HEK293 (cell line): ENCODE measurements around the gene TP53I3.

Experiments used
- CTCF ChIA-PET: fragments of 350-600 bp; formaldehyde crosslinking; extraction: SDS; loops from one replicate; lab custom pipeline; 2021; ENCODE audit warnings: antibody characterized with exemption; lab: Yijun Ruan, JAX
- POLR2A ChIA-PET: fragments of 300-600 bp; formaldehyde crosslinking; extraction: SDS; loops from one replicate; lab custom pipeline; 2020; ENCODE audit warnings: antibody characterized with exemption, inconsistent platforms; lab: Yijun Ruan, JAX
- H3K27ac ChIP-seq: fragments of 200-500 bp; sonication (Bioruptor generic); 2 replicates; pipeline ENCODE4 v1.5.1; 2014; ENCODE audit warnings: low read depth, low read length, control low read depth, inconsistent platforms; ENCODE audit errors: extremely low read depth
- H3K36me3 ChIP-seq, 2 experiments: fragments of 200-500 bp in 1 of 2; sonication (Bioruptor generic) in 1 of 2; 1 replicate in 1 of 2; 2 replicates in 1 of 2; pipeline ENCODE4 v1.5.1; 2014 to 2017; ENCODE audit warnings: inconsistent platforms in 2 of 2, low read length in 2 of 2; ENCODE audit not compliant: control insufficient read depth in 2 of 2, insufficient read depth in 1 of 2
- H3K4me1 ChIP-seq: fragments of 200-500 bp; sonication (Bioruptor generic); 2 replicates; pipeline ENCODE4 v1.5.1; 2014; ENCODE audit warnings: mild to moderate bottlenecking, low read length, inconsistent platforms; ENCODE audit not compliant: control insufficient read depth, insufficient read depth
- H3K4me3 ChIP-seq: 2 replicates; pipeline ENCODE4 v1.5.1; 2011; ENCODE audit warnings: low read depth, mild to moderate bottlenecking, control low read depth, low read length, moderate library complexity
- H3K9me3 ChIP-seq: fragments of 200-500 bp; sonication (Bioruptor generic); 2 replicates; pipeline ENCODE4 v1.5.1; 2014; ENCODE audit warnings: low read depth, low read length, inconsistent platforms; ENCODE audit not compliant: control insufficient read depth, insufficient read depth
- ELK4 ChIP-seq: IDR thresholded peaks from 2 replicates; pipeline ENCODE4 v1.6.1; 2011; ENCODE audit warnings: mild to moderate bottlenecking, low read depth, low read length, borderline replicate concordance
- IKZF3 ChIP-seq: fragments of 450-650 bp; IDR thresholded peaks from 2 replicates; pipeline ENCODE4 v1.5.0; 2018; ENCODE audit warnings: missing biosample characterization, mild to moderate bottlenecking, missing genetic modification characterization, moderate library complexity
- PATZ1 ChIP-seq: fragments of 450-650 bp; formaldehyde crosslinking; IDR thresholded peaks from 2 replicates; pipeline ENCODE4 v1.5.1; 2016; ENCODE audit warnings: missing biosample characterization, missing genetic modification characterization
- PRDM10 ChIP-seq: fragments of 450-650 bp; formaldehyde crosslinking; IDR thresholded peaks from 2 replicates; pipeline ENCODE4 v1.5.1; 2016; ENCODE audit warnings: missing biosample characterization, missing genetic modification characterization
- SP7 ChIP-seq: fragments of 450-650 bp; formaldehyde crosslinking; IDR thresholded peaks from 2 replicates; pipeline ENCODE4 v1.5.1; 2016; ENCODE audit warnings: missing biosample characterization, missing genetic modification characterization
- ZBTB17 ChIP-seq: fragments of 450-650 bp; formaldehyde crosslinking; IDR thresholded peaks from 2 replicates; pipeline ENCODE4 v1.5.1; 2016; ENCODE audit warnings: missing biosample characterization, missing genetic modification characterization
- ZBTB20 ChIP-seq: fragments of 450-650 bp; formaldehyde crosslinking; IDR thresholded peaks from 2 replicates; pipeline ENCODE4 v1.5.1; 2016; ENCODE audit warnings: missing biosample characterization, missing genetic modification characterization
- ZNF121 ChIP-seq: fragments of 450-650 bp; formaldehyde crosslinking; IDR thresholded peaks from 2 replicates; pipeline ENCODE4 v1.5.1; 2016; ENCODE audit warnings: missing biosample characterization, missing genetic modification characterization
- ZNF2 ChIP-seq: fragments of 450-650 bp; formaldehyde crosslinking; IDR thresholded peaks from 2 replicates; pipeline ENCODE4 v1.5.1; 2016; ENCODE audit warnings: missing biosample characterization, missing genetic modification characterization
- ZNF24 ChIP-seq: fragments of 450-650 bp; formaldehyde crosslinking; IDR thresholded peaks from 2 replicates; pipeline ENCODE4 v1.5.1; 2016; ENCODE audit warnings: missing biosample characterization, missing genetic modification characterization
- ZNF335 ChIP-seq: fragments of 450-650 bp; formaldehyde crosslinking; conservative IDR thresholded peaks from 2 replicates; pipeline ENCODE4 v1.5.1; 2016; ENCODE audit warnings: missing biosample characterization, missing genetic modification characterization
- ZNF341 ChIP-seq: fragments of 450-650 bp; formaldehyde crosslinking; IDR thresholded peaks from 2 replicates; pipeline ENCODE4; 2016; ENCODE audit warnings: low read depth, missing biosample characterization, missing genetic modification characterization
- ZNF366 ChIP-seq: fragments of 450-650 bp; formaldehyde crosslinking; conservative IDR thresholded peaks from 2 replicates; pipeline ENCODE4 v1.5.1; 2016; ENCODE audit warnings: missing biosample characterization, missing genetic modification characterization
- ZNF398 ChIP-seq: fragments of 450-650 bp; formaldehyde crosslinking; IDR thresholded peaks from 2 replicates; pipeline ENCODE4 v1.5.1; 2017; ENCODE audit warnings: missing biosample characterization, missing genetic modification characterization
- ZNF473 ChIP-seq: fragments of 450-650 bp; formaldehyde crosslinking; IDR thresholded peaks from 2 replicates; pipeline ENCODE4 v1.5.1; 2017; ENCODE audit warnings: missing biosample characterization, missing genetic modification characterization
- ZNF596 ChIP-seq: fragments of 450-650 bp; IDR thresholded peaks from 2 replicates; pipeline ENCODE4 v1.5.0; 2018; ENCODE audit warnings: missing biosample characterization, mild to moderate bottlenecking, missing genetic modification characterization, moderate library complexity
- ZNF600 ChIP-seq: fragments of 450-650 bp; formaldehyde crosslinking; IDR thresholded peaks from 2 replicates; pipeline ENCODE4 v1.5.1; 2016; ENCODE audit warnings: missing biosample characterization, missing genetic modification characterization
- ZNF629 ChIP-seq: fragments of 450-650 bp; formaldehyde crosslinking; IDR thresholded peaks from 2 replicates; pipeline ENCODE4 v1.5.1; 2017; ENCODE audit warnings: missing biosample characterization, missing genetic modification characterization
- ZNF664 ChIP-seq: fragments of 450-650 bp; formaldehyde crosslinking; IDR thresholded peaks from 2 replicates; pipeline ENCODE4 v1.5.1; 2016; ENCODE audit warnings: missing biosample characterization, missing genetic modification characterization
- ZNF776 ChIP-seq: fragments of 450-650 bp; formaldehyde crosslinking; IDR thresholded peaks from 2 replicates; pipeline ENCODE4 v1.5.0; 2017; ENCODE audit warnings: missing biosample characterization, missing genetic modification characterization, borderline replicate concordance
- ZNF843 ChIP-seq: fragments of 450-650 bp; formaldehyde crosslinking; IDR thresholded peaks from 2 replicates; pipeline ENCODE4 v1.5.1; 2016; ENCODE audit warnings: missing biosample characterization, missing genetic modification characterization

The TP53I3 gene

GRCh38 chr2:24048769-24049484 lies 35.7 kb downstream of the TP53I3 start:
- TF ChIP-seq ZNF629 (tag by site-specific recombination) (0 out of 2 replicates have a peak, but pooled peaks have one; percentile 26), ZBTB20 (tag by site-specific recombination) (peak; percentile 20; the same call in 1 of the 2 replicates), ELK4 (no peak), ZNF2 (peak; percentile 23; the same call in 1 of the 2 replicates), ZNF600 (peak; percentile 95), ZNF24 (tag by site-specific recombination) (peak; percentile 80), ZNF843 (tag by site-specific recombination) (no peak), ZNF473 (tag by site-specific recombination) (no peak), ZNF398 (tag by site-specific recombination) (peak; percentile 64), ZNF664 (tag by site-specific recombination) (peak; percentile 59; the same call in 1 of the 2 replicates), PRDM10 (0 out of 2 replicates have a peak, but pooled peaks have one; percentile 24), ZNF121 (tag by site-specific recombination) (peak; percentile 98), ZNF596 (tag by site-specific recombination) (no peak), ZNF776 (tag by site-specific recombination) (no peak), ZNF341 (tag by site-specific recombination) (peak; percentile 88), ZNF366 (tag by site-specific recombination) (peak; percentile 80; the same call in 1 of the 2 replicates), IKZF3 (0 out of 2 replicates have a peak, but pooled peaks have one; percentile 43), ZNF335 (tag by site-specific recombination) (peak; percentile 60), SP7 (tag by site-specific recombination) (0 out of 2 replicates have a peak, but pooled peaks have one; percentile 43), PATZ1 (peak; percentile 49; the same call in 1 of the 2 replicates), ZBTB17 (tag by site-specific recombination) (peak; percentile 95)
- peaks cover 0 to 3% of the 10 kb centered on the region in 2 experiments; a peak in 1 of 3 replicates for H3K36me3 ChIP-seq
- no peaks in the 10 kb centered on the region for H3K9me3 ChIP-seq
- H3K4me1 ChIP-seq = peaks cover 9% of the 10 kb centered on the region; the same call in 1 of the 2 replicates
- no peak overlapping the region for H3K27ac ChIP-seq
- CTCF ChIA-PET = interaction anchor here (0.5 to 2.0 kb wide), 2 partner anchors 13 to 46 kb away, joined by 3 to 6 read pairs; no protein-coding TSS in a partner anchor
- POLR2A ChIA-PET = interaction anchor here (0.8 to 3.6 kb wide), 4 partner anchors 9 to 122 kb away, joined by 4 to 20 read pairs (median 6); partner anchors contain the start of genes ATAD2B and SF3B6
- peak overlapping the region; percentile 79 for H3K4me3 ChIP-seq
